ENCODE data around the gene DLG2.

Gene DLG2

GRCh38 chr11:83508804-83509203, 2118.3 kb downstream of the DLG2 start:
- TF ChIP-seq, protein P1, sequence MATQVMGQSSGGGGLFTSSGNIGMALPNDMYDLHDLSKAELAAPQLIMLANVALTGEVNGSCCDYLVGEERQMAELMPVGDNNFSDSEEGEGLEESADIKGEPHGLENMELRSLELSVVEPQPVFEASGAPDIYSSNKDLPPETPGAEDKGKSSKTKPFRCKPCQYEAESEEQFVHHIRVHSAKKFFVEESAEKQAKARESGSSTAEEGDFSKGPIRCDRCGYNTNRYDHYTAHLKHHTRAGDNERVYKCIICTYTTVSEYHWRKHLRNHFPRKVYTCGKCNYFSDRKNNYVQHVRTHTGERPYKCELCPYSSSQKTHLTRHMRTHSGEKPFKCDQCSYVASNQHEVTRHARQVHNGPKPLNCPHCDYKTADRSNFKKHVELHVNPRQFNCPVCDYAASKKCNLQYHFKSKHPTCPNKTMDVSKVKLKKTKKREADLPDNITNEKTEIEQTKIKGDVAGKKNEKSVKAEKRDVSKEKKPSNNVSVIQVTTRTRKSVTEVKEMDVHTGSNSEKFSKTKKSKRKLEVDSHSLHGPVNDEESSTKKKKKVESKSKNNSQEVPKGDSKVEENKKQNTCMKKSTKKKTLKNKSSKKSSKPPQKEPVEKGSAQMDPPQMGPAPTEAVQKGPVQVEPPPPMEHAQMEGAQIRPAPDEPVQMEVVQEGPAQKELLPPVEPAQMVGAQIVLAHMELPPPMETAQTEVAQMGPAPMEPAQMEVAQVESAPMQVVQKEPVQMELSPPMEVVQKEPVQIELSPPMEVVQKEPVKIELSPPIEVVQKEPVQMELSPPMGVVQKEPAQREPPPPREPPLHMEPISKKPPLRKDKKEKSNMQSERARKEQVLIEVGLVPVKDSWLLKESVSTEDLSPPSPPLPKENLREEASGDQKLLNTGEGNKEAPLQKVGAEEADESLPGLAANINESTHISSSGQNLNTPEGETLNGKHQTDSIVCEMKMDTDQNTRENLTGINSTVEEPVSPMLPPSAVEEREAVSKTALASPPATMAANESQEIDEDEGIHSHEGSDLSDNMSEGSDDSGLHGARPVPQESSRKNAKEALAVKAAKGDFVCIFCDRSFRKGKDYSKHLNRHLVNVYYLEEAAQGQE (IDR thresholded peaks at IDR 0.05; ENCODE audit: low read depth), result no peak
- TF ChIP-seq NFIC (IDR thresholded peaks at IDR 0.05) (no peak), YY1 (IDR thresholded peaks at IDR 0.05; ENCODE audit: low read depth) (no peak), TEAD4 (IDR thresholded peaks at IDR 0.05) (no peak), FOXM1 (IDR thresholded peaks at IDR 0.05; ENCODE audit: borderline replicate concordance, low read depth) (no peak), CREB1 (IDR thresholded peaks at IDR 0.05; ENCODE audit: low read depth) (no peak), TCF12 (IDR thresholded peaks at IDR 0.05; ENCODE audit: low read depth) (no peak), RAD21 (IDR thresholded peaks at IDR 0.05; ENCODE audit: low read depth) (no peak)
- TF ChIP-seq, protein P2, sequence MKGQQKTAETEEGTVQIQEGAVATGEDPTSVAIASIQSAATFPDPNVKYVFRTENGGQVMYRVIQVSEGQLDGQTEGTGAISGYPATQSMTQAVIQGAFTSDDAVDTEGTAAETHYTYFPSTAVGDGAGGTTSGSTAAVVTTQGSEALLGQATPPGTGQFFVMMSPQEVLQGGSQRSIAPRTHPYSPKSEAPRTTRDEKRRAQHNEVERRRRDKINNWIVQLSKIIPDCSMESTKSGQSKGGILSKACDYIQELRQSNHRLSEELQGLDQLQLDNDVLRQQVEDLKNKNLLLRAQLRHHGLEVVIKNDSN (IDR thresholded peaks at IDR 0.05), result no peak
- TF ChIP-seq, protein P3, sequence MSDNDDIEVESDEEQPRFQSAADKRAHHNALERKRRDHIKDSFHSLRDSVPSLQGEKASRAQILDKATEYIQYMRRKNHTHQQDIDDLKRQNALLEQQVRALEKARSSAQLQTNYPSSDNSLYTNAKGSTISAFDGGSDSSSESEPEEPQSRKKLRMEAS (IDR thresholded peaks at IDR 0.05), result no peak

- TF ChIP-seq FOXM1 (IDR thresholded peaks at IDR 0.05; ENCODE audit: borderline replicate concordance, low read depth), result no peak
- no peak for TF ChIP-seq RAD21 (IDR thresholded peaks at IDR 0.05; ENCODE audit: low read depth)
- no peak for TF ChIP-seq TAF1 (IDR thresholded peaks at IDR 0.05; ENCODE audit: low read depth)
- TF ChIP-seq, protein P1 (IDR thresholded peaks at IDR 0.05; ENCODE audit: low read depth), result no peak
- TF ChIP-seq ZBTB7A (IDR thresholded peaks at IDR 0.05; ENCODE audit: low read depth), result no peak
- TF ChIP-seq EGR1 (IDR thresholded peaks at IDR 0.05), result no peak
- TF ChIP-seq, protein P2 (IDR thresholded peaks at IDR 0.05), result no peak
- TF ChIP-seq, protein P3 (IDR thresholded peaks at IDR 0.05), result no peak
- no peak for TF ChIP-seq CEBPB (IDR thresholded peaks at IDR 0.05)
Measured at GRCh38 chr11:83502041-83502440, 2125.1 kb downstream of the DLG2 start.

- TF ChIP-seq YY1 (IDR thresholded peaks at IDR 0.05; ENCODE audit: low read depth), result no peak
- TF ChIP-seq EGR1 (IDR thresholded peaks at IDR 0.05), result no peak
- TF ChIP-seq TCF12 (IDR thresholded peaks at IDR 0.05; ENCODE audit: low read depth), result no peak
- no peak for TF ChIP-seq FOXM1 (IDR thresholded peaks at IDR 0.05; ENCODE audit: borderline replicate concordance, low read depth)
- no peak for TF ChIP-seq NFIC (IDR thresholded peaks at IDR 0.05)
- TF ChIP-seq, protein P2 (IDR thresholded peaks at IDR 0.05), result no peak
- TF ChIP-seq TAF1 (IDR thresholded peaks at IDR 0.05; ENCODE audit: low read depth), result no peak
- no peak for TF ChIP-seq RAD21 (IDR thresholded peaks at IDR 0.05; ENCODE audit: low read depth)
- TF ChIP-seq CEBPB (IDR thresholded peaks at IDR 0.05), result no peak
- no peak for TF ChIP-seq EP300 (IDR thresholded peaks at IDR 0.05; ENCODE audit: borderline replicate concordance)
- TF ChIP-seq, protein P3 (IDR thresholded peaks at IDR 0.05), result no peak
- TF ChIP-seq CREB1 (IDR thresholded peaks at IDR 0.05; ENCODE audit: low read depth), result no peak
- no peak for TF ChIP-seq ZBTB7A (IDR thresholded peaks at IDR 0.05; ENCODE audit: low read depth)
Measured at GRCh38 chr11:83493917-83494316, 2133.2 kb downstream of the DLG2 start.

DNA sequence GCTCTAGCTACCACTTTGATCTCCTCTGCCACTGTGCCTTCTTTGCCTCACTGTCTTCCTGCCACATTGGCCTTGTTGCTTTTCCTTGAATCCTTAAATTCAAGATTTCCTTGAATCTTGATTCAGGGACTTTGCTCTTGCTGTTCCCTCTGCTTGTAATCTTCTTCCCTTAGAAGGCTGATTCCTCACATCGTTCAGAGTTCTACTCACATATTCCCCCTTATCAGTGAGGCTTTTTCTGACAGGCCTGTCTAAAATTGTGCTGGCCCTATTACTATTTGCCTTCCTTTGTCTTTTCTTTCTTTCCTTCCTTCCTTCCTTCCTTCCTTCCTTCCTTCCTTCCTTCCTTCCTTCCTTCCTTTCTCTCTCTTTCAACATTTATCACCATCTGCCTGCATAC, 2134.1 kb downstream of the DLG2 start:
- TF ChIP-seq NFIC (IDR thresholded peaks at IDR 0.05), result no peak
- no peak for TF ChIP-seq RAD21 (IDR thresholded peaks at IDR 0.05; ENCODE audit: low read depth)
- no peak for TF ChIP-seq CEBPB (IDR thresholded peaks at IDR 0.05)
- no peak for TF ChIP-seq EP300 (IDR thresholded peaks at IDR 0.05; ENCODE audit: borderline replicate concordance)
- TF ChIP-seq FOXM1 (IDR thresholded peaks at IDR 0.05; ENCODE audit: borderline replicate concordance, low read depth), result no peak
- TF ChIP-seq, protein P1 (IDR thresholded peaks at IDR 0.05; ENCODE audit: low read depth), result no peak
- TF ChIP-seq TCF12 (IDR thresholded peaks at IDR 0.05; ENCODE audit: low read depth), result no peak
- TF ChIP-seq TAF1 (IDR thresholded peaks at IDR 0.05; ENCODE audit: low read depth), result no peak
- TF ChIP-seq CREB1 (IDR thresholded peaks at IDR 0.05; ENCODE audit: low read depth), result no peak
- TF ChIP-seq YY1 (IDR thresholded peaks at IDR 0.05; ENCODE audit: low read depth), result no peak
- no peak for TF ChIP-seq EGR1 (IDR thresholded peaks at IDR 0.05)
- no peak for TF ChIP-seq TEAD4 (IDR thresholded peaks at IDR 0.05)
